Pancreas (tissue), 10 donors: ENCODE measurements around the gene FTCDNL1. TPM values are rescaled to one million over a fixed set of nuclear protein-coding genes. Genes with fewer than 3 reads are reported as not detected.

Experiments used
- ATAC-seq, 4 donors: fragments of 200-7000 bp; cut with Tn5 transposase; one replicate each; pipeline versions ENCODE4 v1.8.0 to v1.9.1; 2020; ENCODE audit warnings: mild to moderate bottlenecking in 4 of 4, moderate library complexity in 4 of 4
- DNase-seq, 6 donors: peaks; one replicate each; pipeline ENCODE4 v3.0.0-alpha.2; 2020
- FAIRE-seq: peaks from 2 replicates; lab custom pipeline; 2012; peaks lifted over from hg19 to GRCh38; lab: Jason Lieb, UNC
- H3K27ac ChIP-seq, 4 donors: fragments of 200-600 bp; sonication (generic); 1 replicate in 3 of 4; 2 replicates in 1 of 4; pipeline versions ENCODE4 v1.5.0 to v1.8.0; 2020
- H3K27me3 ChIP-seq, 4 donors: fragments of 200-600 bp; one replicate each; pipeline ENCODE4 v1.8.0; 2021
- H3K36me3 ChIP-seq, 3 donors: fragments of 200-600 bp; sonication (generic) in 1 of 3; one replicate each; pipeline versions ENCODE4 v1.5.0 to v1.8.0; 2020 to 2021
- H3K4me1 ChIP-seq, 3 donors: fragments of 200-600 bp; one replicate each; pipeline ENCODE4 v1.8.0; 2021
- H3K4me3 ChIP-seq, 4 donors: fragments of 200-600 bp; sonication (generic) in 2 of 4; one replicate each; pipeline versions ENCODE4 v1.5.0 to v1.8.0; 2020 to 2021
- H3K9me3 ChIP-seq, 4 donors: fragments of 200-600 bp; one replicate each; pipeline ENCODE4 v1.8.0; 2021
- WGBS, 2 donors: extraction: QIAGEN DNeasy Blood & Tissue Kit; methylation state at CpG; one replicate each; pipeline ENCODE4 v1.1.7; 2013; 5-methylcytosine and 5-hydroxymethylcytosine counted together
- intact Hi-C, 3 donors: fragments of 100-400 bp; cut with DNase I; formaldehyde crosslinking; loops; one replicate each; pipeline versions ENCODE4 v1.11.1 to v1.14.2; 2022
- polyA plus RNA-seq, 2 donors: library from polyadenylated mRNA; stranded (reverse); fragments of 200-250 nt; gene quantifications; one replicate each; pipeline ENCODE4 v1.2.3, GENCODE V29; 2013
- total RNA-seq, 6 donors: library from RNA; stranded (reverse); fragmentation: NEBNext Ultra II Directional in 4 of 6; extraction: Animal tissue kit (Norgen Biotek cat#: 25700) in 4 of 6; gene quantifications; one replicate each; pipeline versions ENCODE4 v1.2.1 to v1.2.4, GENCODE V29; 2021 to 2023
- TF ChIP-seq, protein P1 (sequence below), 4 donors: fragments of 200-600 bp; sonication (generic) in 3 of 4; IDR thresholded peaks; one replicate each; pipeline versions ENCODE4 v1.5.0 to v1.8.0; 2021; ENCODE audit warnings: antibody characterized with exemption in 4 of 4
- donor health status: healthy with polysubstance abuse.
- donor health status: DM: no; HTN: no; CAD: no; lungs with moderate emphysema.
- donor health status: DM: no; HTN: no; CAD: no.
- donor health status: control.
- donor health status: control.
- donor health status: Bipolar disorder and iron deficiency.
- donor health status: DM: yes; HTN: yes; CAD: no.
- donor health status: DM: no; HTN: no; CAD: no.
- donor health status: DM: no; HTN: no; CAD: no.
- donor health status: DM: yes; HTN: yes; CAD: no.

FTCDNL1 gene
- total and polyA plus RNA-seq, 8 donors: 0.53 to 3.2 (median 1.4) TPM

DNA sequence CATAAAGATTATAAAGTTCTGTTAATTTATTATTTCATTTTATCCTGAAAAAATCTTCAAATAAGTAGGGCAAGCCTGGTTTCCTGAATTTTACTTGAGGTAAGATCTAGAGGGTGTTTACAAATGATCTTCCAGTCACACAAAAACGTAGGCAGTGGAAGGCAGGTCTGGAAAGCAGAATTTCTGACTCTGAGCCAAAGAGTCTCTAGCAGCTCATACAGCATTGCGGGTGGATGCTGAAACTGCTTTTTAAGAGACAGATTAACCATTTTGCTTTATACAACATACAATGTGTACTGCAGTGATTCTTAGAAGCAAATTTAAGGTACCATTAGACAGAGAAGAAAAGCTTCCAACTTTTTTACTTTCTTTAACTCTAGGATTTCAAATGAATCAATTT is 117.0 kb downstream of the FTCDNL1 start:
- Histone ChIP-seq H3K4me1 (peaks cover 0 to 6% (median 0%) of the 10 kb centered on the region in 3 donors), H3K36me3 (no peaks in the 10 kb centered on the region), H3K27me3 (peaks cover 0 to 3% (median 0%) of the 10 kb centered on the region in 4 donors), H3K9me3 (no peaks in the 10 kb centered on the region), H3K4me3 (no peak overlapping the region), H3K27ac (no peak overlapping the region)
- FAIRE-seq (no peak), DNase-seq (no peak), ATAC-seq (no peak)
- WGBS, 2 donors: 29 to 35% methylated on average over 2 of the region's 2 CpGs
- intact Hi-C loops: no loop called here
- TF ChIP-seq, protein P1, sequence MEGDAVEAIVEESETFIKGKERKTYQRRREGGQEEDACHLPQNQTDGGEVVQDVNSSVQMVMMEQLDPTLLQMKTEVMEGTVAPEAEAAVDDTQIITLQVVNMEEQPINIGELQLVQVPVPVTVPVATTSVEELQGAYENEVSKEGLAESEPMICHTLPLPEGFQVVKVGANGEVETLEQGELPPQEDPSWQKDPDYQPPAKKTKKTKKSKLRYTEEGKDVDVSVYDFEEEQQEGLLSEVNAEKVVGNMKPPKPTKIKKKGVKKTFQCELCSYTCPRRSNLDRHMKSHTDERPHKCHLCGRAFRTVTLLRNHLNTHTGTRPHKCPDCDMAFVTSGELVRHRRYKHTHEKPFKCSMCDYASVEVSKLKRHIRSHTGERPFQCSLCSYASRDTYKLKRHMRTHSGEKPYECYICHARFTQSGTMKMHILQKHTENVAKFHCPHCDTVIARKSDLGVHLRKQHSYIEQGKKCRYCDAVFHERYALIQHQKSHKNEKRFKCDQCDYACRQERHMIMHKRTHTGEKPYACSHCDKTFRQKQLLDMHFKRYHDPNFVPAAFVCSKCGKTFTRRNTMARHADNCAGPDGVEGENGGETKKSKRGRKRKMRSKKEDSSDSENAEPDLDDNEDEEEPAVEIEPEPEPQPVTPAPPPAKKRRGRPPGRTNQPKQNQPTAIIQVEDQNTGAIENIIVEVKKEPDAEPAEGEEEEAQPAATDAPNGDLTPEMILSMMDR (IDR thresholded peaks at IDR 0.05): no peak

DNA sequence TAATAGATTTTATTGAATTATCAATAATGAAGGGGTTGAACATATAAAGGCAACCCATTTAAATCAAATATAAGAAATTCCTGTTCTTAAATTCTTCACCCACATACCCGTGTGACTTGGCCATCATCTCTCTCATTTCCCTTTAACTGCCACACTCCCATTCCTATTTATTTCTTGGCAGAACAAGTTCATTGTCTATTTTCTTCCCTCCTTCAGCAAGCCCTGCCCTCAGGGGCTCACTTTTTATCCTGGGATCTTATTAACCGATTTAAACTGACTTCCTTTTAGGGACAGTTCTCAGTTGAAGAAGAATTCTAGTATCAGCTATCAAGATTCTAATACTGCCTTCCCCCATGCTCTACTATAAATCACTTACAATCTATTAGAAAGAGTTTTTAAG is 123.2 kb downstream of the FTCDNL1 start:
- WGBS, 2 donors: 50 to 70% methylated on average over 2 of the region's 2 CpGs
- Histone ChIP-seq H3K4me3 (no peak overlapping the region), H3K27me3 (no peaks in the 10 kb centered on the region), H3K4me1 (no peaks in the 10 kb centered on the region), H3K27ac (no peak overlapping the region), H3K9me3 (no peaks in the 10 kb centered on the region), H3K36me3 (no peaks in the 10 kb centered on the region)
- ATAC-seq (no peak), FAIRE-seq (no peak), DNase-seq (no peak)
- TF ChIP-seq, protein P1 (IDR thresholded peaks at IDR 0.05): no peak
- intact Hi-C loops: no loop called here

DNA sequence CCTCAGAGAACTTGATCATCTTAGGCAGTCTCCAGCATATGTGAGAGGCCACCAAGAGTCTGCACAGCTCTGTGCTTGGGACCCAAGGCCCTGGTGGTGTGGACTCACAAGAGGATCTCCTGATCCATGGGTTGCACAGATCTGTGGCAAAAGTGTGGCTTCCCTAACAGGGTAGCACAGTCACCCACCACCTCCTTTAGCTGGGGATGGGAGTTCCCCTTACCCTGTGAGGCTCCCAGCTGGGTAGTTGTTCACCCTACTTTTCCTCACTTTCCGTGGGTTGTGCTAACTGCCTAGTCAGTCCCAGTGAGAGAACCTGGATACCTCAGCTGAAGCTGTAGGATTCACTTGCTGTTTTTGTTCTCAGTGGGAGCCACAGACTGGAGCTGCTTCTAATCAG is 123.7 kb downstream of the FTCDNL1 start:
- intact Hi-C loops: no loop called here
- WGBS, 2 donors: 61 to 82% methylated on average over 1 of the region's 1 CpG
- FAIRE-seq: no peak

DNA sequence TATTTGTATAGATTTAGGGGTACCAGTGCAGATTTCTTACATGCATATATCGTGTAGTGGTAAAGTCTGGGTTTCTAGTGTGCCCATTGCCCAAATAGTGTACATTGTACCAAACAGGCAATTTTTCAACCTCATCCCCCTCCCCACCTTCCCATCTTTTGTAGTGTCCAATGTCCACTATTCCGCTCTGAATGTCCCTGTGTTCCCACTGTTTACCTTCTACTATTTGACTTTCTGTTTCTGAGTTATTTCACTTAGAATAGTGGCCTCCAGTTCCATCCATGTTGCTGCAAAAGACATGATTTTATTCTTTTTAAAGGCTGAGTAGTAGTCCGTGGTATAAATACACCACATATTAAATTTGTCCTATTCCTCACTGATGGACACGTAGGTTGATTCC is 132.9 kb downstream of the FTCDNL1 start:
- DNase-seq (no peak), FAIRE-seq (no peak), ATAC-seq (no peak)
- H3K27me3 ChIP-seq: no peaks in the 10 kb centered on the region
- no peak overlapping the region for H3K27ac ChIP-seq
- TF ChIP-seq, protein P1 (IDR thresholded peaks at IDR 0.05): no peak
- no peak overlapping the region for H3K4me3 ChIP-seq
- H3K36me3 ChIP-seq: no peaks in the 10 kb centered on the region
- H3K4me1 ChIP-seq: no peaks in the 10 kb centered on the region
- intact Hi-C loops: no loop called here
- 81 to 90% methylated on average over 4 of the region's 4 CpGs for WGBS, 2 donors
- H3K9me3 ChIP-seq: no peaks in the 10 kb centered on the region

More for the DNA sequence above, 123.7 kb downstream of the FTCDNL1 start:
- H3K4me1 ChIP-seq: no peaks in the 10 kb centered on the region
- H3K36me3 ChIP-seq: no peaks in the 10 kb centered on the region
- no peak overlapping the region for H3K4me3 ChIP-seq
- H3K27me3 ChIP-seq: no peaks in the 10 kb centered on the region
- no peaks in the 10 kb centered on the region for H3K9me3 ChIP-seq
- TF ChIP-seq, protein P1 (IDR thresholded peaks at IDR 0.05): no peak
- H3K27ac ChIP-seq: no peak overlapping the region
- DNase-seq: no peak
- ATAC-seq: no peak

DNA sequence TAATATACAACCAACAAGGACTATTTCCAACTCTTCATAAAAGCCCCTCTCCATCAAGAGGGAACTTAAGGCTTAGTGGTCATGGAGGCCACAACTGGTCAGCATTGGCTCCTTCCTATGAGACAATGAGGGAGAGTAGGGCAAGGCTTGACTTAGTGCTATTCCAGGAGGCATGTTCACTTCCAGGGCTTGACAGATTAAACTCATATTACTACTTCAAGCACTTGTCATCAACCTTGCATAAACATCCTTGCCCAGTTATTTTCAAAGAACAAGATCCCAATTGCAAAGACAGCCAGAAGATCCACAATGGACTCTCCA is 133.4 kb downstream of the FTCDNL1 start:
- intact Hi-C loops: no loop called here
- no peaks in the 10 kb centered on the region for H3K27me3 ChIP-seq
- DNase-seq: no peak
- no peaks in the 10 kb centered on the region for H3K9me3 ChIP-seq
- H3K36me3 ChIP-seq: no peaks in the 10 kb centered on the region
- H3K4me1 ChIP-seq: no peaks in the 10 kb centered on the region
- no peak for ATAC-seq
- H3K4me3 ChIP-seq: no peak overlapping the region
- FAIRE-seq: no peak
- H3K27ac ChIP-seq: no peak overlapping the region
- TF ChIP-seq, protein P1 (IDR thresholded peaks at IDR 0.05): no peak
